ENCODE results near the gene KCNMB1.
"Not testable (repeated sequence)": the region's sequence is repeated elsewhere in the genome, so short reads cannot be mapped to it uniquely, and the experiment has no call there.

The KCNMB1 gene

GRCh38 chr5:170377027-170377426 is 12.1 kb downstream of the KCNMB1 start:
- DNase-seq (ENCODE audit: low read depth in 2 of 3, low spot score in 1 of 3) = no peak

- DNase-seq (ENCODE audit: low read depth in 2 of 3, low spot score in 1 of 3) = not testable (repeated sequence)
These were observed 12.6 kb downstream of the KCNMB1 start for GRCh38 chr5:170376526-170376925.

GRCh38 chr5:170375283-170375682 is 13.9 kb downstream of the KCNMB1 start:
- DNase-seq (ENCODE audit: low read depth in 2 of 3, low spot score in 1 of 3) = no peak

- DNase-seq (ENCODE audit: low read depth in 2 of 3, low spot score in 1 of 3) = no peak
These were observed 16.2 kb downstream of the KCNMB1 start for GRCh38 chr5:170372971-170373370.

- no peak for DNase-seq (ENCODE audit: low read depth in 2 of 3, low spot score in 1 of 3)
These were observed 20.6 kb downstream of the KCNMB1 start for GRCh38 chr5:170368586-170368985.

- no peak for DNase-seq (ENCODE audit: low read depth in 2 of 3, low spot score in 1 of 3)
These were observed 22.9 kb downstream of the KCNMB1 start for GRCh38 chr5:170366276-170366675.

- DNase-seq (ENCODE audit: low read depth in 2 of 3, low spot score in 1 of 3) = no peak
These were observed 23.3 kb downstream of the KCNMB1 start for GRCh38 chr5:170365831-170366230.

- DNase-seq (ENCODE audit: low read depth in 2 of 3, low spot score in 1 of 3) = no peak
These were observed 24.2 kb downstream of the KCNMB1 start for GRCh38 chr5:170365011-170365410.

- DNase-seq (ENCODE audit: low read depth in 2 of 3, low spot score in 1 of 3) = no peak
These were observed 25.5 kb downstream of the KCNMB1 start for GRCh38 chr5:170363671-170364070.

- DNase-seq (ENCODE audit: low read depth in 2 of 3, low spot score in 1 of 3) = no peak
These were observed 26.5 kb downstream of the KCNMB1 start for GRCh38 chr5:170362656-170363055.

GRCh38 chr5:170362102-170362501 is 27.1 kb downstream of the KCNMB1 start:
- no peak for DNase-seq (ENCODE audit: low read depth in 2 of 3, low spot score in 1 of 3)

GRCh38 chr5:170361616-170362015 is 27.6 kb downstream of the KCNMB1 start:
- no peak for DNase-seq (ENCODE audit: low read depth in 2 of 3, low spot score in 1 of 3)

GRCh38 chr5:170361116-170361515 is 28.1 kb downstream of the KCNMB1 start:
- DNase-seq (ENCODE audit: low read depth in 2 of 3, low spot score in 1 of 3) = no peak

- no peak for DNase-seq (ENCODE audit: low read depth in 2 of 3, low spot score in 1 of 3)
These were observed 28.5 kb downstream of the KCNMB1 start for GRCh38 chr5:170360709-170361108.

GRCh38 chr5:170357955-170358444 is 31.2 kb downstream of the KCNMB1 start:
- no peak for DNase-seq (ENCODE audit: low read depth in 2 of 3, low spot score in 1 of 3)

- no peak for DNase-seq (ENCODE audit: low read depth in 2 of 3, low spot score in 1 of 3)
These were observed 33.5 kb downstream of the KCNMB1 start for GRCh38 chr5:170355601-170356098.

- no peak for DNase-seq (ENCODE audit: low read depth in 2 of 3, low spot score in 1 of 3)
These were observed 35.2 kb downstream of the KCNMB1 start for GRCh38 chr5:170353961-170354360.

GRCh38 chr5:170353011-170353761 is 36.0 kb downstream of the KCNMB1 start:
- no peak for DNase-seq (ENCODE audit: low read depth in 2 of 3, low spot score in 1 of 3)

GRCh38 chr5:170348137-170348633 is 41.0 kb downstream of the KCNMB1 start:
- DNase-seq (ENCODE audit: low read depth in 2 of 3, low spot score in 1 of 3) = no peak

- no peak for DNase-seq (ENCODE audit: low read depth in 2 of 3, low spot score in 1 of 3)
These were observed 42.1 kb downstream of the KCNMB1 start for GRCh38 chr5:170347022-170347567.

GRCh38 chr5:170345971-170346370 is 43.2 kb downstream of the KCNMB1 start:
- no peak for DNase-seq (ENCODE audit: low read depth in 2 of 3, low spot score in 1 of 3)

GRCh38 chr5:170343177-170343576 is 46.0 kb downstream of the KCNMB1 start:
- DNase-seq (ENCODE audit: low read depth in 2 of 3, low spot score in 1 of 3) = no peak

Data from stimulated activated CD4-positive, alpha-beta T cell treated with anti-CD3 and anti-CD28 coated beads, Interleukin-12 subunit alpha, Interleukin-12 subunit beta, amount 100 ng/mL, for 48 hours (primary cell).